Measurements from ENCODE around the gene PDPK1. TPM values are rescaled to one million over a fixed set of nuclear protein-coding genes. Genes with fewer than 3 reads are reported as not detected.

PDPK1 gene
- total and polyA plus RNA-seq, 2 of the 4 experiments (the other 2 are of a cell fraction): 10.6 to 27.3 TPM

DNA sequence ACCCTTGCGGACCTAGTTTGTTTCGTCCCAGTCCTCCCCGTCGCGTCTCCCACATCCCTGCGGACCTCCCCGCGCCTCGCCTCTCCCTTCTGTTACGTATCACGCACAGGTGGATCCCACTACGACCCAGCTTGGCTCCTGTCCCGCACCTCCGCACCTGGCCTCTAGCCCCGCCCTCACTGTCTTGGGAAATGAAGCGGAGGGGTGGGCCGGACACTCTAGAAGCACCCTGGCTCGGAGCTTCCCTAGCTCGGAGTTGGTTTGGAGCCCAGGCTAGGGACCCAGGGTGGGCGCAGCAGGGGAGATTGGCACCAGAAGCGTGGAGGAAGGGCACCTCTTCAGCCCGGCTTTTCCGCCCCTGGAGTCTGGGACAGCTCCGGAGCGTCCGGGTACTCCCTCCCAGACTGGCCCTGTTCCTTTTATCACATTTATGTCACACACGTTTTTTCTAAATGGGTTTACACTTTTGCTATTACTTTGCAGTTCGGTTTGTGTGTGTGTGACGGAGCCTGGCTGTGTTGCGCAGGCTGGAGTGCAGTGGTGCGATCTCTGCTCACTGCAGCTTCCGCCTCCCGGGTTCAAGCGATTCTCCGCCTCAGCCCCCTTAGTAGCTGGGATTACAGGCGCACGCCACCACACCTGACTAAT is 5.2 kb upstream of the PDPK1 start:
- peak overlapping the region; percentile 96 for H3K4me2 ChIP-seq (ENCODE audit: low read depth, low read length)
- H3K23ac ChIP-seq (ENCODE audit: low read depth, low read length): peak overlapping the region; percentile 68
- H3K79me1 ChIP-seq (ENCODE audit: low read depth in 1 of 2, low read length in 2 of 2): peaks cover 0 to 22% of the 10 kb centered on the region in 2 experiments; a peak in 1 of 4 replicates
- H3K56ac ChIP-seq (ENCODE audit: extremely low read depth, insufficient read depth, low read length): peak overlapping the region; percentile 50; the same call in 1 of the 2 replicates
- H2AFZ ChIP-seq (replicated peaks; ENCODE audit: low read length, poor library complexity): peak overlapping the region; percentile 91
- dilution Hi-C loops (cut with HindIII; ENCODE audit: low sequenced_read_pairs, unreplicated experiment) (no loop called here), in situ Hi-C loops (cut with MboI; ENCODE audit: low sequenced_read_pairs) (no loop called here), intact Hi-C loops (cut with micrococcal nuclease) (no loop called here)
- H3K36me3 ChIP-seq (ENCODE audit: control insufficient read depth, insufficient read depth, low read length): peaks cover 22% of the 10 kb centered on the region; the same call in 1 of the 2 replicates
- H3K18ac ChIP-seq (ENCODE audit: low read depth, low read length): peak overlapping the region; percentile 44; the same call in 1 of the 2 replicates
- H3K14ac ChIP-seq (replicated peaks; ENCODE audit: low read depth, low read length): peak overlapping the region; percentile 80
- H3K4me3 ChIP-seq (ENCODE audit: insufficient read depth, low read depth, low read length): peak overlapping the region; percentile 55
- no peak overlapping the region; the same call in 2 of the 3 replicates for H2BK15ac ChIP-seq (ENCODE audit: low read depth, low read length)
- H3K9ac ChIP-seq (ENCODE audit: low read depth, low read length): peak overlapping the region; percentile 84
- peak overlapping the region; percentile 59 to 80 for H4K8ac ChIP-seq (ENCODE audit: low read depth in 2 of 2, low read length in 2 of 2)
- ChIA-PET POLR2A (ENCODE audit: unreplicated experiment) (no interaction called here), CTCF (no interaction called here)
- H2BK5ac ChIP-seq (ENCODE audit: low read depth, low read length, poor library complexity, severe bottlenecking): peak overlapping the region; percentile 50
- WGBS, 2 experiments (ENCODE audit: extremely low coverage in 2 of 2, insufficient read length in 1 of 2): 2% methylated on average over 15 of the region's 37 CpGs; no CpG with 5 or more reads in 1 of the 2 experiments
- peak overlapping the region; percentile 38; the same call in 1 of the 2 replicates for H2BK120ac ChIP-seq (ENCODE audit: low read depth, low read length)
- H3K4me1 ChIP-seq (ENCODE audit: control insufficient read depth, insufficient read depth, low read length): peaks cover 18% of the 10 kb centered on the region
- H4K5ac ChIP-seq (ENCODE audit: low read depth, low read length): peak overlapping the region; percentile 70
- no peaks in the 10 kb centered on the region for H4K20me1 ChIP-seq (ENCODE audit: insufficient read depth, low read length)
- no TSS peak for BruUV-seq (replicated peaks)
- ATAC-seq (ENCODE audit: low read depth) (peak; percentile 2), DNase-seq (peak; percentile 34)
- H3K9me1 ChIP-seq (ENCODE audit: insufficient read depth, low read length): peaks cover 12% of the 10 kb centered on the region; the same call in 1 of the 2 replicates
- no peaks in the 10 kb centered on the region for H3K9me3 ChIP-seq (ENCODE audit: control insufficient read depth, insufficient read depth, low read length)
- no peaks in the 10 kb centered on the region for H3K27me3 ChIP-seq (ENCODE audit: control insufficient read depth, insufficient read depth, low read length)
- H2AK5ac ChIP-seq (ENCODE audit: low read depth, low read length): peak overlapping the region; percentile 86
- TF ChIP-seq MAFK (IDR thresholded peaks at IDR 0.05; ENCODE audit: low read depth, low read length) (no peak), MXI1 (IDR thresholded peaks at IDR 0.05; ENCODE audit: borderline replicate concordance, low read depth, low read length) (no peak), MAZ (IDR thresholded peaks at IDR 0.05; ENCODE audit: borderline replicate concordance, low read depth, low read length) (peak; percentile 24; the same call in 1 of the 2 replicates), FOS (IDR thresholded peaks at IDR 0.05; ENCODE audit: low read depth, low read length) (no peak)
- TF ChIP-seq, protein P1, sequence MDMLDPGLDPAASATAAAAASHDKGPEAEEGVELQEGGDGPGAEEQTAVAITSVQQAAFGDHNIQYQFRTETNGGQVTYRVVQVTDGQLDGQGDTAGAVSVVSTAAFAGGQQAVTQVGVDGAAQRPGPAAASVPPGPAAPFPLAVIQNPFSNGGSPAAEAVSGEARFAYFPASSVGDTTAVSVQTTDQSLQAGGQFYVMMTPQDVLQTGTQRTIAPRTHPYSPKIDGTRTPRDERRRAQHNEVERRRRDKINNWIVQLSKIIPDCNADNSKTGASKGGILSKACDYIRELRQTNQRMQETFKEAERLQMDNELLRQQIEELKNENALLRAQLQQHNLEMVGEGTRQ (IDR thresholded peaks at IDR 0.05; ENCODE audit: low read depth, low read length): no peak
- H3K4ac ChIP-seq (ENCODE audit: low read depth, low read length): peak overlapping the region; percentile 64
- H4K91ac ChIP-seq (ENCODE audit: insufficient read depth, low read depth, low read length): peak overlapping the region; percentile 76
- H2BK20ac ChIP-seq (ENCODE audit: low read depth, low read length): no peak overlapping the region
- H2AK9ac ChIP-seq (replicated peaks; ENCODE audit: low read depth, low read length, poor library complexity): peak overlapping the region; percentile 89
- H3K27ac ChIP-seq (ENCODE audit: insufficient read depth, low read length): peak overlapping the region; percentile 75

Measured in IMR-90 (cell line).